H9 (cell line): ENCODE data around the gene MT1F. TPM values are rescaled to one million over a fixed set of nuclear protein-coding genes. Genes with fewer than 3 reads are reported as not detected.

Experiments
- DNase-seq: peaks from one replicate; pipeline ENCODE4 v3.0.0-alpha.2; 2017
- H2AFZ ChIP-seq: one replicate; pipeline ENCODE4 v1.6.1; 2013; ENCODE audit warnings: mild to moderate bottlenecking, low read length, control low read depth, moderate library complexity
- H2AK5ac ChIP-seq: 2 replicates; pipeline ENCODE4 v1.6.1; 2013; ENCODE audit warnings: low read length, control low read depth, mixed read lengths; ENCODE audit not compliant: insufficient read length
- H2BK120ac ChIP-seq: one replicate; pipeline ENCODE4 v1.6.1; 2013; ENCODE audit warnings: low read depth, mild to moderate bottlenecking, low read length, control low read depth, inconsistent platforms; ENCODE audit not compliant: poor library complexity, severe bottlenecking
- H2BK12ac ChIP-seq: 2 replicates; pipeline ENCODE4 v1.6.1; 2013; ENCODE audit warnings: low read length, control low read depth, mixed read lengths, low read depth; ENCODE audit not compliant: insufficient read length
- H2BK15ac ChIP-seq: 2 replicates; pipeline ENCODE4 v1.6.1; 2013; ENCODE audit warnings: low read depth, low read length, control low read depth
- H2BK20ac ChIP-seq: one replicate; pipeline ENCODE4 v1.6.1; 2013; ENCODE audit warnings: low read depth, mild to moderate bottlenecking, low read length, control low read depth, inconsistent platforms; ENCODE audit not compliant: poor library complexity, severe bottlenecking
- H2BK5ac ChIP-seq: 2 replicates; pipeline ENCODE4 v1.6.1; 2013; ENCODE audit warnings: low read length, control low read depth, mixed read lengths; ENCODE audit not compliant: insufficient read length
- H3K14ac ChIP-seq: 2 replicates; pipeline ENCODE4 v1.6.1; 2013; ENCODE audit warnings: low read length, control low read depth; ENCODE audit not compliant: insufficient read depth
- H3K18ac ChIP-seq: 2 replicates; pipeline ENCODE4 v1.6.1; 2013; ENCODE audit warnings: low read depth, mild to moderate bottlenecking, mixed read lengths, low read length, control low read depth; ENCODE audit not compliant: insufficient read length
- H3K23ac ChIP-seq: 2 replicates; pipeline ENCODE4 v1.6.1; 2013; ENCODE audit warnings: low read length, control low read depth, mixed read lengths, low read depth; ENCODE audit not compliant: insufficient read length
- H3K23me2 ChIP-seq: 2 replicates; pipeline ENCODE4 v1.6.1; 2013; ENCODE audit warnings: low read depth, mild to moderate bottlenecking, mixed read lengths, low read length, control low read depth; ENCODE audit not compliant: insufficient read length, poor library complexity, severe bottlenecking
- H3K27ac ChIP-seq: 2 replicates; pipeline ENCODE4 v1.5.1; 2013; ENCODE audit warnings: low read length, control low read depth, mixed read lengths, low read depth; ENCODE audit not compliant: insufficient read length
- H3K27me3 ChIP-seq: 2 replicates; pipeline ENCODE4 v1.6.1; 2013; ENCODE audit warnings: low read length, control low read depth, inconsistent platforms; ENCODE audit not compliant: insufficient read depth
- H3K4ac ChIP-seq: 2 replicates; pipeline ENCODE4 v1.6.1; 2013; ENCODE audit warnings: low read depth, mild to moderate bottlenecking, control low read depth, inconsistent platforms, low read length, moderate library complexity
- H3K4me1 ChIP-seq: 2 replicates; pipeline ENCODE4 v1.6.1; 2013; ENCODE audit warnings: low read length, control low read depth, inconsistent platforms; ENCODE audit not compliant: insufficient read depth
- H3K4me2 ChIP-seq: 2 replicates; pipeline ENCODE4 v1.6.1; 2013; ENCODE audit warnings: low read length, control low read depth, mixed read lengths; ENCODE audit not compliant: insufficient read length, insufficient read depth
- H3K56ac ChIP-seq: 2 replicates; pipeline ENCODE4 v1.6.1; 2013; ENCODE audit warnings: low read depth, mild to moderate bottlenecking, mixed read lengths, low read length, control low read depth; ENCODE audit not compliant: insufficient read length
- H3K79me1 ChIP-seq: 2 replicates; pipeline ENCODE4 v1.6.1; 2013; ENCODE audit warnings: low read depth, mild to moderate bottlenecking, moderate library complexity, low read length, control low read depth, inconsistent platforms; ENCODE audit not compliant: insufficient read depth, poor library complexity, severe bottlenecking
- H3K79me2 ChIP-seq: 2 replicates; pipeline ENCODE4 v1.6.1; 2013; ENCODE audit warnings: low read length, control low read depth, inconsistent platforms; ENCODE audit not compliant: insufficient read depth
- H3K9ac ChIP-seq: 2 replicates; pipeline ENCODE4 v1.6.1; 2013; ENCODE audit warnings: low read length, control low read depth, mixed read lengths; ENCODE audit not compliant: insufficient read length; ENCODE audit errors: extremely low read depth
- H3K9me3 ChIP-seq: one replicate; pipeline ENCODE4 v1.6.1; 2013; ENCODE audit warnings: low read depth, low read length, inconsistent platforms; ENCODE audit not compliant: control insufficient read depth
- H3T11ph ChIP-seq: one replicate; pipeline ENCODE4 v1.6.1; 2013; ENCODE audit warnings: mild to moderate bottlenecking, low read length, control low read depth, inconsistent platforms
- H4K20me1 ChIP-seq: one replicate; pipeline ENCODE4 v1.6.1; 2013; ENCODE audit not compliant: control insufficient read depth, insufficient read length, insufficient read depth
- H4K5ac ChIP-seq: 2 replicates; pipeline ENCODE4 v1.6.1; 2013; ENCODE audit warnings: low read depth, mild to moderate bottlenecking, mixed read lengths, low read length, control low read depth; ENCODE audit not compliant: insufficient read length
- H4K8ac ChIP-seq: replicated peaks from 2 replicates; pipeline ENCODE4 v1.6.1; 2013; ENCODE audit warnings: low read length, control low read depth, mixed read lengths, low read depth; ENCODE audit not compliant: insufficient read length
- H4K91ac ChIP-seq: 2 replicates; pipeline ENCODE4 v1.6.1; 2013; ENCODE audit warnings: low read depth, mild to moderate bottlenecking, moderate library complexity, mixed read lengths, low read length, control low read depth; ENCODE audit not compliant: insufficient read length
- H3K27ac Mint-ChIP-seq, 3 experiments: 2 replicates in 2 of 3; 3 replicates in 1 of 3; pipeline ENCODE4 v1.8.0; 2020 to 2021; ENCODE audit warnings: mixed read lengths in 3 of 3, mild to moderate bottlenecking in 1 of 3, moderate library complexity in 1 of 3
- H3K27me3 Mint-ChIP-seq: 2 replicates; pipeline ENCODE4 v1.8.0; 2021; ENCODE audit warnings: low read depth, mild to moderate bottlenecking, moderate library complexity, mixed read lengths
- H3K36me3 Mint-ChIP-seq, 3 experiments: 2 replicates in 2 of 3; 3 replicates in 1 of 3; pipeline ENCODE4 v1.8.0; 2020 to 2021; ENCODE audit warnings: low read depth in 3 of 3, mixed read lengths in 3 of 3; ENCODE audit not compliant: insufficient read depth in 1 of 3
- H3K4me1 Mint-ChIP-seq, 2 experiments: 2 replicates each; pipeline ENCODE4 v1.8.0; 2020; ENCODE audit warnings: mixed read lengths in 2 of 2
- H3K4me3 Mint-ChIP-seq, 2 experiments: 2 replicates in 1 of 2; 3 replicates in 1 of 2; pipeline ENCODE4 v1.8.0; 2020 to 2021; ENCODE audit warnings: mild to moderate bottlenecking in 2 of 2, mixed read lengths in 2 of 2, moderate library complexity in 1 of 2
- H3K9me3 Mint-ChIP-seq, 2 experiments: 2 replicates in 1 of 2; 3 replicates in 1 of 2; pipeline ENCODE4 v1.8.0; 2020; ENCODE audit warnings: mild to moderate bottlenecking in 2 of 2, mixed read lengths in 2 of 2, moderate library complexity in 1 of 2
- CTCF ChIP-seq: fragments of 200-600 bp; sonication (generic); conservative IDR thresholded peaks from 3 replicates; pipeline ENCODE4 v1.8.0; 2021; ENCODE audit warnings: antibody characterized with exemption, mild to moderate bottlenecking
- total RNA-seq: library from RNA; stranded (reverse); gene quantifications from 2 replicates; pipeline ENCODE4 v1.2.1, GENCODE V29; 2021

Gene MT1F
- total RNA-seq, 1 experiment from 2014 or later = 26.1 TPM

- Mint-ChIP-seq H3K4me3 (no peak overlapping the region), H3K4me1 (peaks cover 36 to 44% of the 10 kb centered on the region in 2 experiments), H3K27me3 (peaks cover 80% of the 10 kb centered on the region), H3K9me3 (peaks cover 0 to under 1% of the 10 kb centered on the region in 2 experiments; a peak in 1 of 5 replicates), H3K36me3 (no peaks in the 10 kb centered on the region; a peak in 1 of 7 replicates), H3K27ac (no peak overlapping the region)
- Histone ChIP-seq H3T11ph (no peak overlapping the region), H3K23ac (no peak overlapping the region), H2BK120ac (no peak overlapping the region), H3K79me1 (no peaks in the 10 kb centered on the region), H3K27me3 (peaks cover 43% of the 10 kb centered on the region; the same call in 1 of the 2 replicates), H3K9ac (no peak overlapping the region), H3K4me2 (no peak overlapping the region), H3K23me2 (peaks cover 13% of the 10 kb centered on the region), H4K5ac (no peak overlapping the region), H4K8ac (no peak overlapping the region), H4K91ac (no peak overlapping the region), H2BK15ac (no peak overlapping the region), H3K79me2 (no peaks in the 10 kb centered on the region), H2AK5ac (no peak overlapping the region), H3K4ac (no peak overlapping the region), H3K9me3 (no peaks in the 10 kb centered on the region), H2BK20ac (no peak overlapping the region), H3K27ac (no peak overlapping the region), H3K56ac (no peak overlapping the region), H2BK12ac (no peak overlapping the region), H3K14ac (no peak overlapping the region), H4K20me1 (no peaks in the 10 kb centered on the region), H2BK5ac (no peak overlapping the region), H3K4me1 (peaks cover 6% of the 10 kb centered on the region; the same call in 1 of the 2 replicates), H3K18ac (no peak overlapping the region), H2AFZ (no peak overlapping the region)
- DNase-seq = no peak
- TF ChIP-seq CTCF = no peak
Observed at GRCh38 chr16:56613706-56614105, 44.1 kb upstream of the MT1F start.
